Panc1 (cell line): ENCODE measurements around the gene CFAP97D1.

Experiments used
- SIN3A ChIP-seq: IDR thresholded peaks from 2 replicates; pipeline ENCODE4 v1.6.1; 2012; ENCODE audit warnings: low read depth, mild to moderate bottlenecking, low read length, moderate library complexity, borderline replicate concordance; ENCODE audit not compliant: insufficient read depth
- TF ChIP-seq, protein P1 (sequence below): fragments of 450-650 bp; IDR thresholded peaks from 2 replicates; pipeline ENCODE4 v1.5.1; 2017; ENCODE audit warnings: mild to moderate bottlenecking

DNA sequence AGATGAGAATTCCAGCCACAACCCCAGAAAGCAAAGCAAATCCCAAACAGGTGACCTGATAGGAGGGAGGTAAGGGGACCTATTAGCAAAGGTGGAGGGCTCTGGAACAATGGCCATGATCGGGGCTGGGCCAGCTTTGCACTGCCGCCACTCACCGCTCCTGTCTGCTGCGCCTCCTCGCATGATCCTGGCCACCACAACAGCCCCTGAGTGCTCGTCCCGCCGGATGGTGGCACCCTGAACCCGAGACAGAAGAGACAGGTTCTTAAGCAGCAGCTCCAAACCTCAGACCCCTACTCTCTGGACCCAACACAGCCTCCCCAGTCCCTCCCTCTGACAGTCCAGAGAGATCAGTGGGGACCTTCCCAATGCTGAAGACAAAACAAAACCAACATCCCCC, 47.4 kb downstream of the CFAP97D1 start:
- TF ChIP-seq, protein P1, sequence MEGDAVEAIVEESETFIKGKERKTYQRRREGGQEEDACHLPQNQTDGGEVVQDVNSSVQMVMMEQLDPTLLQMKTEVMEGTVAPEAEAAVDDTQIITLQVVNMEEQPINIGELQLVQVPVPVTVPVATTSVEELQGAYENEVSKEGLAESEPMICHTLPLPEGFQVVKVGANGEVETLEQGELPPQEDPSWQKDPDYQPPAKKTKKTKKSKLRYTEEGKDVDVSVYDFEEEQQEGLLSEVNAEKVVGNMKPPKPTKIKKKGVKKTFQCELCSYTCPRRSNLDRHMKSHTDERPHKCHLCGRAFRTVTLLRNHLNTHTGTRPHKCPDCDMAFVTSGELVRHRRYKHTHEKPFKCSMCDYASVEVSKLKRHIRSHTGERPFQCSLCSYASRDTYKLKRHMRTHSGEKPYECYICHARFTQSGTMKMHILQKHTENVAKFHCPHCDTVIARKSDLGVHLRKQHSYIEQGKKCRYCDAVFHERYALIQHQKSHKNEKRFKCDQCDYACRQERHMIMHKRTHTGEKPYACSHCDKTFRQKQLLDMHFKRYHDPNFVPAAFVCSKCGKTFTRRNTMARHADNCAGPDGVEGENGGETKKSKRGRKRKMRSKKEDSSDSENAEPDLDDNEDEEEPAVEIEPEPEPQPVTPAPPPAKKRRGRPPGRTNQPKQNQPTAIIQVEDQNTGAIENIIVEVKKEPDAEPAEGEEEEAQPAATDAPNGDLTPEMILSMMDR, result no peak
- TF ChIP-seq SIN3A, result no peak
